T-cell (primary cell): ENCODE measurements around the gene HMGB4. TPM values are rescaled to one million over a fixed set of nuclear protein-coding genes. Genes with fewer than 3 reads are reported as not detected.

Experiments
- ATAC-seq, 4 experiments: fragments of 200-7000 bp in 3 of 4; fragments of 150-1000 bp in 1 of 4; cut with Tn5 transposase; replicated peaks in 1 of 4; 1 replicate in 3 of 4; 2 replicates in 1 of 4; pipeline ENCODE4 v1.10.0; 2021; ENCODE audit warnings: moderate library complexity in 3 of 4, mild to moderate bottlenecking in 2 of 4, moderate number of reproducible peaks in 1 of 4
- CTCF ChIA-PET, 2 donors: fragments of 300-600 bp; sonication (Branson Sonifier 250); formaldehyde crosslinking; loops; one replicate each; lab custom pipeline; 2022; ENCODE audit warnings: antibody characterized with exemption in 2 of 2; lab: Charles Lee
- POLR2A ChIA-PET, 2 donors: fragments of 300-600 bp; sonication (Branson Sonifier 250); formaldehyde crosslinking; loops; one replicate each; lab custom pipeline; 2022; ENCODE audit warnings: antibody characterized with exemption in 2 of 2; lab: Charles Lee
- DNase-seq, 35 experiments: peaks; one replicate each; pipeline versions ENCODE4 v3.0.0 to v3.0.0-alpha.2; 2013 to 2023
- H3K27ac ChIP-seq: one replicate; pipeline ENCODE4 v1.5.1; 2013; ENCODE audit warnings: low read length
- H3K27me3 ChIP-seq, 2 experiments: replicated peaks in 1 of 2; 1 replicate in 1 of 2; 2 replicates in 1 of 2; pipeline versions ENCODE4 v1.6.1 to v1.7.0; 2013; ENCODE audit warnings: low read length in 1 of 2, mixed read lengths in 1 of 2; ENCODE audit not compliant: control insufficient read depth in 2 of 2, insufficient read depth in 2 of 2; ENCODE audit errors: extremely low read depth in 1 of 2
- H3K36me3 ChIP-seq, 2 donors: 1 replicate in 1 of 2; 2 replicates in 1 of 2; pipeline versions ENCODE4 v1.6.1 to v1.7.0; 2013; ENCODE audit warnings: low read length in 1 of 2; ENCODE audit not compliant: control insufficient read depth in 2 of 2, insufficient read depth in 1 of 2; ENCODE audit errors: extremely low read depth in 1 of 2
- H3K4me1 ChIP-seq, 2 experiments: 1 replicate in 1 of 2; 2 replicates in 1 of 2; pipeline versions ENCODE4 v1.6.1 to v1.7.0; 2013; ENCODE audit warnings: low read length in 2 of 2, mixed read lengths in 1 of 2; ENCODE audit not compliant: insufficient read depth in 2 of 2, control insufficient read depth in 1 of 2; ENCODE audit errors: extremely low read depth in 1 of 2
- H3K4me3 ChIP-seq, 2 donors: 1 replicate in 1 of 2; 2 replicates in 1 of 2; pipeline versions ENCODE4 v1.5.1 to v1.7.0; 2013; ENCODE audit warnings: mild to moderate bottlenecking in 2 of 2, low read length in 1 of 2, moderate library complexity in 1 of 2; ENCODE audit not compliant: control insufficient read depth in 1 of 2; ENCODE audit errors: extremely low read depth in 1 of 2
- H3K9me3 ChIP-seq: 2 replicates; pipeline ENCODE4 v1.7.0; 2013
- H3K27ac Mint-ChIP-seq, 2 donors: one replicate each; pipeline ENCODE4 v1.8.0; 2020 to 2021; ENCODE audit warnings: mild to moderate bottlenecking in 2 of 2, mixed read lengths in 2 of 2
- H3K27me3 Mint-ChIP-seq, 2 donors: one replicate each; pipeline ENCODE4 v1.8.0; 2021 to 2022; ENCODE audit warnings: mixed read lengths in 2 of 2
- H3K36me3 Mint-ChIP-seq: one replicate; pipeline ENCODE4 v1.8.0; 2021; ENCODE audit warnings: mixed read lengths
- H3K4me1 Mint-ChIP-seq, 3 donors: one replicate each; pipeline ENCODE4 v1.8.0; 2020 to 2022; ENCODE audit warnings: mixed read lengths in 3 of 3, mild to moderate bottlenecking in 1 of 3
- H3K4me3 Mint-ChIP-seq, 3 donors: one replicate each; pipeline ENCODE4 v1.8.0; 2020 to 2022; ENCODE audit warnings: mild to moderate bottlenecking in 3 of 3, mixed read lengths in 3 of 3, moderate library complexity in 3 of 3
- H3K9me3 Mint-ChIP-seq, 3 donors: one replicate each; pipeline ENCODE4 v1.8.0; 2020 to 2022; ENCODE audit warnings: mixed read lengths in 3 of 3
- WGBS: methylation state at CpG from one replicate; pipeline ENCODE4 v1.1.5; 2013; ENCODE audit warnings: missing lambda C conversion rate; ENCODE audit not compliant: insufficient coverage; 5-methylcytosine and 5-hydroxymethylcytosine counted together
- total RNA-seq, 35 experiments: library from RNA in 6 of 35; stranded (reverse) in 6 of 35; fragments of 120-200 nt in 1 of 35; gene quantifications; one replicate each; pipeline versions ENCODE4 v1.2.1 to v1.2.4 and lab custom pipeline; 2013 to 2026

HMGB4 gene
- total RNA-seq, 5 donors from 2014 or later (not counting 1 experiment from before 2014, with no cell fraction given): not detected

DNA sequence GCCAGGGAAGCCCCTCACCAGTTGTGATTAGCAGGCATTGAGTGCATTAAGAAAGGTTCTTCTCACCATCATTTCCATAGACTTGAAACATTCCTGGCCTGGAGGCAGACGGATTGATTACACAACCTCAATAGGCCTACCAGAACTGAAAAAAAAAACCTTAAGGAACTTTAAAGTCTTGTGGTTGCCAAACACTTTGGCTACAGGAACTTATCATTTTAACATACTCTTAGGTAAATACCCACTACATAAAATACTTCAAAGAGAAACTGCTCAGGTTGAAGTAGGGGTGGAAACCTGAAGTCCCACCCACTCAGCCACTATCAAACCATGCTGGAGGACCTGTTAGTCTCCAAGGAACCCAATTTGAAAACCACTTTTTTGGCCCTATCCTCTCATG is 22.4 kb upstream of the HMGB4 start:
- Mint-ChIP-seq H3K4me1 (no peaks in the 10 kb centered on the region), H3K4me3 (no peak overlapping the region), H3K36me3 (no peaks in the 10 kb centered on the region), H3K9me3 (peaks cover 0 to 4% (median 0%) of the 10 kb centered on the region in 3 donors), H3K27ac (no peak overlapping the region), H3K27me3 (peaks cover 6 to 7% of the 10 kb centered on the region in 2 donors)
- H3K27ac ChIP-seq: no peak overlapping the region
- H3K27me3 ChIP-seq: no peaks in the 10 kb centered on the region
- no peak for DNase-seq
- no peaks in the 10 kb centered on the region for H3K4me1 ChIP-seq
- H3K9me3 ChIP-seq: no peaks in the 10 kb centered on the region
- ChIA-PET POLR2A (no interaction called here), CTCF (no interaction called here)
- WGBS: no CpG with 5 or more reads among the region's 1 CpG
- no peak overlapping the region for H3K4me3 ChIP-seq
- ATAC-seq: no peak
- H3K36me3 ChIP-seq: no peaks in the 10 kb centered on the region

DNA sequence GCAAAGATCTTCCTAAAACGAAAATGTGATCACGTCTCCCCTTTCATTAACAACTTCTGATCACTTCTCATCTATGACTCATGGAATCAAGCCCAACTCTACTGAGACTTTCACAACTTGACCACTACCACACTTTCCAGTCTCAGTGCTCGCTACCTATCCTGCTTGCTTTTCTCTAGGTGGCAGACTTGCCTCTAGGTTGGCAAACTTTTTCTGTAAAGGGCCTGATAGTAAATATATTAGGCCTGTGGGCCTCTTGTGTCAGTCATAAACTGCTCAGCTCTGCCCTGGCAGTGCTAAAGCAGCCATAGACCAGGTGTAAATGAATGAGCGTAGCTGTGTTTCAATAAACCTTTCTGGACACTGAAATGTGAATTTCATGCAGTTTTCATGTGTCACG is 21.5 kb upstream of the HMGB4 start:
- Mint-ChIP-seq H3K27ac (no peak overlapping the region), H3K27me3 (peaks cover 6 to 7% of the 10 kb centered on the region in 2 donors), H3K9me3 (no peaks in the 10 kb centered on the region), H3K4me3 (no peak overlapping the region), H3K36me3 (no peaks in the 10 kb centered on the region), H3K4me1 (no peaks in the 10 kb centered on the region)
- ATAC-seq: no peak
- Histone ChIP-seq H3K9me3 (no peaks in the 10 kb centered on the region), H3K4me3 (no peak overlapping the region), H3K27ac (no peak overlapping the region), H3K36me3 (no peaks in the 10 kb centered on the region), H3K4me1 (no peaks in the 10 kb centered on the region), H3K27me3 (peaks cover 0 to 6% of the 10 kb centered on the region in 2 experiments)
- POLR2A ChIA-PET: no interaction called here
- 70% methylated on average over 3 of the region's 5 CpGs for WGBS
- CTCF ChIA-PET: no interaction called here
- DNase-seq: no peak

DNA sequence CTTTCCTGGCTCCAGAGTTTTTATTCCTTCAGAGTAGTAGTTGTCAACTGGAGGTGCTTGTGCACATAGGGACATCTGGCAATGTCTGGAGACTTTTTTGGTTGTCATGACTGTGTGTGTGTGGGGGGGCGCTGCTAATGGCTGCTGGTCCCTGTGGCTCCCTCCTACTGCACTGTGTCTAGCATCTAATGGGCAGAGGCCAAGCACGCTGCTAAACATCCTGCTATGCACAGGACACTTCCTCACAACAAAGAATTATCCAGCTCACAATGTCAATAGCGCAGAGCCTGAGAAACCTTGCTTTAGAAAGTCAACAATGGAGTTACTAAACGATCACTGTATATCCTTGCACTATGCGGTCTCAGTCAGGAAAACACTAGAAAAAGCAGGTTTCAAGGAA is 19.7 kb upstream of the HMGB4 start:
- H3K4me1 Mint-ChIP-seq: no peaks in the 10 kb centered on the region
- Histone ChIP-seq H3K27ac (no peak overlapping the region), H3K4me3 (no peak overlapping the region), H3K4me1 (no peaks in the 10 kb centered on the region), H3K9me3 (no peaks in the 10 kb centered on the region), H3K27me3 (peaks cover 0 to 6% of the 10 kb centered on the region in 2 experiments), H3K36me3 (no peaks in the 10 kb centered on the region)
- POLR2A ChIA-PET: no interaction called here
- 70% methylated on average over 5 of the region's 5 CpGs for WGBS
- no peaks in the 10 kb centered on the region for H3K36me3 Mint-ChIP-seq
- no peaks in the 10 kb centered on the region for H3K9me3 Mint-ChIP-seq
- no peak overlapping the region for H3K27ac Mint-ChIP-seq
- CTCF ChIA-PET: no interaction called here
- H3K27me3 Mint-ChIP-seq: peaks cover 1 to 6% of the 10 kb centered on the region in 2 donors
- no peak for DNase-seq
- no peak for ATAC-seq
- no peak overlapping the region for H3K4me3 Mint-ChIP-seq

DNA sequence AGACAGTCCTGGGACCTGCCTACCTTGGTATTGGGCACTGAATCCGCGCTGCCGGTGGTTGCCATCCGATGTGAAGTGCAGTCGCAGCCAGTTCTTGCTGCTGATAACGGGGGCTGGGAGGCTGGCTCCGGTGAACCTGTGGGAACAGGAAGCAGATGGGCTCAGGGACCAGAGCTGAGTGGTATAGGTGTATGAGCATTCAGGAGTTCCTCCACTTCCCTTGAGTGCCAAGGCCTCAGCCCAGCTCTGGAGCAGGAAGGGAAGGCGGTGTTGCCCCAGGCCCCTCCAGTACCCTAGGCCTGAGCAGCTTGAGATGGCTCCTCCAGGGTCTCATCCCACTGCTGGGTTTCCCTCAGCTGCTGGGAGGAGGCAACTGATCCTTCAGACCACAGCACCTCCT is 17.0 kb upstream of the HMGB4 start:
- CTCF ChIA-PET: no interaction called here
- no peak for ATAC-seq

DNA sequence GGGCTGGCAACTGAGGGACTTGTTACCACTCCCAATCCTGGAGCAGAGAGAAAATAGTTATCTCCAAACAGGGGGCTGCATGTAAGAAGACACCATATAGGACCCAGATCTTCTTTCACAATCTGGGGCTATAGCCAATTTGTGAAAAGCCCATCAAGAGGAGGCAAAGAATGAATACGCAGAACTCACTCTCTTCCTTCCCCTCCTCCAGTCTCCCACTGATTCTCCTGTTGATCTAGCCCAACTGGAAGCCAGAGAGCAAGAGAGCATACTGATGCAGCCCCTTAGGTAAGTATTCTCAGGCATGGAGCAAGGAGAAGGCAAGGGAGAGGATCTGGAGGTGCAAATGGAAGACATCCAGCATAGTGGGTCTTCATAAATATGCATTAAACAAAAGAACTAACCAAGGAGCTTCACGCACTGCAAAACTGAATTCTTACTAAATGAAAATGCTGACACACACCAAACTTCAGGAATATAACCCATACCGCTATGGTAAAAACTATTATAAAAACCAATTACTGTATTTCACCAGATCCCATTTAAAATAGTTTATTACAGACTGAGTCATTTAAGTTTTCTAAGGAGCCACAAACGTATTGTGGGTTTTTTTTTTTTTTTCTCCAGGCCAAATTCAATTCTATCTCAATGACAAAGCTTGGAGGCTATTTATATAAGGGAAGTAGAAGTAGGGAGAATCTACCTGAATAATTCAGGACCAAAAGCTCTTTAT is 15.5 kb upstream of the HMGB4 start:
- Histone ChIP-seq H3K27me3 (peaks cover 0 to 8% of the 10 kb centered on the region in 2 experiments), H3K36me3 (no peaks in the 10 kb centered on the region), H3K4me3 (no peak overlapping the region), H3K27ac (no peak overlapping the region), H3K9me3 (no peaks in the 10 kb centered on the region), H3K4me1 (no peaks in the 10 kb centered on the region)
- peaks cover 7 to 16% of the 10 kb centered on the region in 2 donors for H3K27me3 Mint-ChIP-seq
- ATAC-seq: no peak
- H3K36me3 Mint-ChIP-seq: no peaks in the 10 kb centered on the region
- ChIA-PET POLR2A (no interaction called here), CTCF (interaction anchor here in 1 of 2 donors (0.6 kb wide), 1 partner anchor 8 kb away, joined by 5 read pairs; no protein-coding TSS in a partner anchor)
- H3K4me3 Mint-ChIP-seq: no peak overlapping the region
- DNase-seq: no peak
- no peaks in the 10 kb centered on the region for H3K9me3 Mint-ChIP-seq
- no peak overlapping the region for H3K27ac Mint-ChIP-seq
- no peaks in the 10 kb centered on the region for H3K4me1 Mint-ChIP-seq
- WGBS: no CpG with 5 or more reads among the region's 4 CpGs

More for the DNA sequence above, 17.0 kb upstream of the HMGB4 start:
- Histone ChIP-seq H3K9me3 (no peaks in the 10 kb centered on the region), H3K27me3 (peaks cover 0 to 8% of the 10 kb centered on the region in 2 experiments), H3K4me3 (no peak overlapping the region), H3K27ac (no peak overlapping the region), H3K36me3 (no peaks in the 10 kb centered on the region), H3K4me1 (no peaks in the 10 kb centered on the region)
- DNase-seq: no peak
- no peak overlapping the region for H3K27ac Mint-ChIP-seq
- H3K9me3 Mint-ChIP-seq: no peaks in the 10 kb centered on the region
- H3K36me3 Mint-ChIP-seq: no peaks in the 10 kb centered on the region
- POLR2A ChIA-PET: no interaction called here
- WGBS: 98% methylated on average over 7 of the region's 8 CpGs
- H3K4me3 Mint-ChIP-seq: no peak overlapping the region
- H3K4me1 Mint-ChIP-seq: no peaks in the 10 kb centered on the region
- peaks cover 4 to 6% of the 10 kb centered on the region in 2 donors for H3K27me3 Mint-ChIP-seq

DNA sequence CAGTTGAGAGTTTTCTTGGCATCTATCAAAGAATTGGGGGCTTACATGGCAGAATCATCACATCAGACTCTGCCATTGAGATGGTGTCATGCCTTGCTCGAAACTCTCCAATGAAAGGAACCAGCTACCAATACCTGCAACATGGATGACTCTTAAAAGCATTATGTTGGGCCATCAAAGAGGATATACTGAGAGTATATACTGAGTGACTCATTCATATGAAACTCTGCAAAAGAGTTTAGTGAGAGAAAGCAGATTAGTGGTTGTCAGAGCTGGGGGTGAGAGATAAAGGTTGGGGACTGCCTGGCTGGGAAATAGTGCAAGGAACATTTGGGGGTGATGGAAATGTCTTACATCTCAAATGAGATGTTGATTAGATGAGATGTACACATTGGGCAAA is 14.7 kb upstream of the HMGB4 start:
- H3K9me3 Mint-ChIP-seq: no peaks in the 10 kb centered on the region
- no peaks in the 10 kb centered on the region for H3K36me3 Mint-ChIP-seq
- no peaks in the 10 kb centered on the region for H3K4me1 Mint-ChIP-seq
- ATAC-seq (no peak), DNase-seq (no peak)
- H3K27me3 ChIP-seq: peaks cover 0 to 8% of the 10 kb centered on the region in 2 experiments
- H3K27ac ChIP-seq: no peak overlapping the region
- no peaks in the 10 kb centered on the region for H3K36me3 ChIP-seq
- H3K27me3 Mint-ChIP-seq: peaks cover 10 to 11% of the 10 kb centered on the region in 2 donors
- ChIA-PET POLR2A (no interaction called here), CTCF (interaction anchor here in 1 of 2 donors (0.6 kb wide), 1 partner anchor 8 kb away, joined by 5 read pairs; no protein-coding TSS in a partner anchor)
- H3K27ac Mint-ChIP-seq: no peak overlapping the region
- no CpG with 5 or more reads among the region's 1 CpG for whole genome bisulfite sequencing
- H3K4me1 ChIP-seq: no peaks in the 10 kb centered on the region
- H3K4me3 ChIP-seq: no peak overlapping the region
- H3K4me3 Mint-ChIP-seq: no peak overlapping the region
- no peaks in the 10 kb centered on the region for H3K9me3 ChIP-seq
